HCT116 (cell line): ENCODE measurements around the gene WWTR1. TPM values are rescaled to one million over a fixed set of nuclear protein-coding genes. Genes with fewer than 3 reads are reported as not detected.

Source experiments
- ATAC-seq: fragments of 200-7000 bp; cut with Tn5 transposase; 2 replicates; pipeline ENCODE4 v1.9.1; 2020; ENCODE audit warnings: mild to moderate bottlenecking, moderate library complexity
- BruUV-seq: library from RNA; stranded (reverse); fragments of 400-500 nt; replicated peaks from 2 replicates; lab custom pipeline; 2021; lab: Mats Ljungman, UMichigan
- CTCF ChIA-PET: fragments of 300-600 bp; sonication (Branson Sonifier 250); formaldehyde crosslinking; loops from one replicate; lab custom pipeline; 2021; ENCODE audit warnings: antibody characterized with exemption; lab: Charles Lee
- POLR2A ChIA-PET: fragments of 300-600, 350-600 bp; sonication (Branson Sonifier 250); formaldehyde crosslinking; loops from one replicate; lab custom pipeline; 2021; ENCODE audit warnings: antibody characterized with exemption; lab: Charles Lee
- RAD21 ChIA-PET, 2 experiments: fragments of 300-600 bp; sonication (Branson Sonifier 250); formaldehyde crosslinking; loops; one replicate each; lab custom pipeline; 2023; ENCODE audit warnings: low total read pairs in 2 of 2; ENCODE audit not compliant: uncharacterized antibody in 2 of 2, unreplicated experiment in 2 of 2, low non-redundant PET in 1 of 2; lab: Charles Lee
- DNase-seq: peaks from one replicate; pipeline ENCODE4 v3.0.0-alpha.2; 2010; ENCODE audit warnings: low read depth, low spot score
- H2AFZ ChIP-seq: fragments of 200-600 bp; shearing (Covaris generic), sonication (generic); 2 replicates; pipeline ENCODE4 v1.6.1; 2017; ENCODE audit warnings: low read depth, mixed run types, mixed read lengths, antibody characterized with exemption, low read length; ENCODE audit not compliant: poor library complexity, severe bottlenecking
- H3K27ac ChIP-seq: 2 replicates; pipeline ENCODE4 v1.5.1; 2012; ENCODE audit warnings: low read depth, low read length
- H3K27me3 ChIP-seq: fragments of 200-600 bp; sonication (generic); 2 replicates; pipeline ENCODE4 v1.6.1; 2016; ENCODE audit warnings: mixed run types, low read length, mixed read lengths; ENCODE audit not compliant: insufficient read depth
- H3K36me3 ChIP-seq, 2 experiments: fragments of 200-500 bp in 1 of 2; fragments of 200-600 bp in 1 of 2; sonication (Bioruptor generic) in 1 of 2; sonication (generic) in 1 of 2; 2 replicates each; pipeline versions ENCODE4 v1.5.1 to v1.6.1; 2014 to 2016; ENCODE audit warnings: low read length in 2 of 2, inconsistent platforms in 1 of 2, mixed read lengths in 1 of 2, mixed run types in 1 of 2; ENCODE audit not compliant: insufficient read depth in 2 of 2, control insufficient read depth in 1 of 2
- H3K4me1 ChIP-seq, 2 experiments: fragments of 200-600 bp in 1 of 2; sonication (generic) in 1 of 2; 2 replicates each; pipeline versions ENCODE4 v1.5.1 to v1.6.1; 2012 to 2017; ENCODE audit warnings: low read length in 2 of 2, inconsistent platforms in 1 of 2, mild to moderate bottlenecking in 1 of 2, mixed read lengths in 1 of 2, mixed run types in 1 of 2, moderate library complexity in 1 of 2; ENCODE audit not compliant: insufficient read depth in 2 of 2, control insufficient read depth in 1 of 2
- H3K4me2 ChIP-seq: fragments of 200-600 bp; sonication (generic); 2 replicates; pipeline ENCODE4 v1.6.1; 2017; ENCODE audit warnings: mixed run types, low read length, mixed read lengths
- H3K4me3 ChIP-seq, 2 experiments: fragments of 200-600 bp in 1 of 2; sonication (generic) in 1 of 2; replicated peaks in 1 of 2; 2 replicates each; pipeline ENCODE4 v1.5.1; 2011 to 2016; ENCODE audit warnings: low read length in 2 of 2, control low read depth in 1 of 2, low read depth in 1 of 2, mild to moderate bottlenecking in 1 of 2, mixed read lengths in 1 of 2, mixed run types in 1 of 2
- H3K79me2 ChIP-seq: fragments of 200-600 bp; sonication (generic); 2 replicates; pipeline ENCODE4 v1.6.1; 2017; ENCODE audit warnings: mild to moderate bottlenecking, mixed run types, low read length, moderate library complexity, mixed read lengths; ENCODE audit not compliant: insufficient read depth
- H3K9ac ChIP-seq: fragments of 200-600 bp; sonication (generic); 2 replicates; pipeline ENCODE4 v1.6.1; 2016; ENCODE audit warnings: low read length, mixed read lengths
- H3K9me2 ChIP-seq: fragments of 200-600 bp; sonication (generic), shearing (Covaris generic); 2 replicates; pipeline ENCODE4 v1.6.1; 2017; ENCODE audit warnings: mixed run types, mild to moderate bottlenecking, moderate library complexity; ENCODE audit not compliant: insufficient read depth
- H3K9me3 ChIP-seq, 2 experiments: fragments of 200-500 bp in 1 of 2; fragments of 200-600 bp in 1 of 2; sonication (Bioruptor generic) in 1 of 2; sonication (generic) in 1 of 2; 2 replicates each; pipeline ENCODE4 v1.6.1; 2014 to 2017; ENCODE audit warnings: low read length in 2 of 2, mixed read lengths in 2 of 2, inconsistent platforms in 1 of 2, low read depth in 1 of 2, mild to moderate bottlenecking in 1 of 2, mixed run types in 1 of 2, moderate library complexity in 1 of 2; ENCODE audit not compliant: control insufficient read depth in 1 of 2, insufficient read depth in 1 of 2
- H4K20me1 ChIP-seq: fragments of 200-600 bp; sonication (generic), shearing (Covaris generic); 2 replicates; pipeline ENCODE4 v1.6.1; 2017; ENCODE audit warnings: mixed run types, mild to moderate bottlenecking, moderate library complexity; ENCODE audit not compliant: insufficient read depth
- ATF3 ChIP-seq: IDR thresholded peaks from 2 replicates; pipeline ENCODE4 v1.6.1; 2012
- CBX3 ChIP-seq: IDR thresholded peaks from 2 replicates; pipeline ENCODE4 v1.6.1; 2012; ENCODE audit warnings: low read depth
- CEBPB ChIP-seq: IDR thresholded peaks from 2 replicates; pipeline ENCODE4 v1.6.1; 2012; ENCODE audit warnings: low read depth
- CTCF ChIP-seq, 3 experiments: fragments of 200-600 bp in 1 of 3; sonication (generic) in 1 of 3; IDR thresholded peaks in 2 of 3; conservative IDR thresholded peaks in 1 of 3; 2 replicates each; pipeline ENCODE4 v1.5.1; 2012 to 2017; ENCODE audit warnings: low read depth in 2 of 3, low read length in 2 of 3, antibody characterized with exemption in 1 of 3, borderline replicate concordance in 1 of 3, control low read depth in 1 of 3, mild to moderate bottlenecking in 1 of 3, mixed read lengths in 1 of 3, mixed run types in 1 of 3, moderate library complexity in 1 of 3; ENCODE audit not compliant: insufficient read depth in 1 of 3
- EGR1 ChIP-seq: IDR thresholded peaks from 2 replicates; pipeline ENCODE4 v1.6.1; 2012; ENCODE audit warnings: low read depth
- ELF1 ChIP-seq: IDR thresholded peaks from 2 replicates; pipeline ENCODE4 v1.6.1; 2012; ENCODE audit warnings: low read depth, borderline replicate concordance
- EZH2 ChIP-seq: fragments of 200-600 bp; sonication (generic); IDR thresholded peaks from 2 replicates; pipeline ENCODE4 v1.6.1; 2017; ENCODE audit warnings: antibody characterized with exemption, mixed run types
- EZH2phosphoT487 ChIP-seq: fragments of 200-600 bp; IDR thresholded peaks from 2 replicates; pipeline ENCODE4 v1.6.1; 2018; ENCODE audit warnings: antibody characterized with exemption, borderline replicate concordance
- FOSL1 ChIP-seq: IDR thresholded peaks from 2 replicates; pipeline ENCODE4 v1.6.1; 2012; ENCODE audit warnings: low read depth
- JUND ChIP-seq: IDR thresholded peaks from 2 replicates; pipeline ENCODE4 v1.6.1; 2012
- MAX ChIP-seq: IDR thresholded peaks from 2 replicates; pipeline ENCODE4 v1.6.1; 2012
- POLR2AphosphoS5 ChIP-seq: IDR thresholded peaks from 2 replicates; pipeline ENCODE4 v1.6.1; 2011; ENCODE audit warnings: mild to moderate bottlenecking, low read depth, low read length, moderate library complexity
- RAD21 ChIP-seq: IDR thresholded peaks from 2 replicates; pipeline ENCODE4 v1.6.1; 2012; ENCODE audit warnings: low read depth, mild to moderate bottlenecking
- SIN3A ChIP-seq: IDR thresholded peaks from 2 replicates; pipeline ENCODE4 v1.6.1; 2012; ENCODE audit warnings: low read depth
- SP1 ChIP-seq: IDR thresholded peaks from 2 replicates; pipeline ENCODE4 v1.6.1; 2012; ENCODE audit warnings: low read depth
- SRF ChIP-seq: IDR thresholded peaks from 2 replicates; pipeline ENCODE4 v1.6.1; 2012; ENCODE audit warnings: low read depth
- TCF7L2 ChIP-seq: IDR thresholded peaks from 2 replicates; pipeline ENCODE4 v1.7.0; 2011; ENCODE audit warnings: borderline replicate concordance, inconsistent platforms; ENCODE audit not compliant: insufficient read depth, insufficient read length; ENCODE audit errors: extremely low read depth
- YY1 ChIP-seq: IDR thresholded peaks from 2 replicates; pipeline ENCODE4 v1.6.1; 2011; ENCODE audit warnings: low read length, low read depth, moderate library complexity, mild to moderate bottlenecking; ENCODE audit not compliant: insufficient replicate concordance; ENCODE audit errors: extremely low read depth
- ZBTB33 ChIP-seq: IDR thresholded peaks from 2 replicates; pipeline ENCODE4 v1.6.1; 2011; ENCODE audit warnings: mild to moderate bottlenecking, low read length, moderate library complexity; ENCODE audit not compliant: insufficient replicate concordance; ENCODE audit errors: extremely low read depth
- ZFX ChIP-seq: fragments of 450-650 bp; IDR thresholded peaks from 2 replicates; pipeline ENCODE4 v1.6.1; 2017
- ZNF274 ChIP-seq: fragments of 200-500 bp; sonication (Bioruptor generic); IDR thresholded peaks from 2 replicates; pipeline ENCODE4 v1.6.1; 2014; ENCODE audit warnings: mild to moderate bottlenecking, low read depth, low read length, inconsistent platforms
- intact Hi-C: fragments of 100-400 bp; cut with micrococcal nuclease; formaldehyde crosslinking; loops from 2 replicates; pipeline ENCODE4 v1.10.0; 2022
- total RNA-seq: library from RNA; stranded (reverse); gene quantifications from one replicate; pipeline ENCODE4 v1.2.1, GENCODE V29; 2021; ENCODE audit not compliant: unreplicated experiment

The WWTR1 gene
- total RNA-seq, 1 experiment from 2014 or later: 46.9 TPM

- Histone ChIP-seq H3K9me3 (no peaks in the 10 kb centered on the region), H4K20me1 (no peaks in the 10 kb centered on the region), H2AFZ (no peak overlapping the region), H3K36me3 (peaks cover 5 to 14% of the 10 kb centered on the region in 2 experiments; a peak in 2 of 4 replicates), H3K4me2 (peak overlapping the region; percentile 50), H3K9ac (no peak overlapping the region), H3K4me1 (peaks cover 6 to 32% of the 10 kb centered on the region in 2 experiments), H3K27me3 (no peaks in the 10 kb centered on the region), H3K79me2 (peaks cover 70% of the 10 kb centered on the region), H3K9me2 (no peaks in the 10 kb centered on the region), H3K4me3 (no peak overlapping the region), H3K27ac (no peak overlapping the region)
- POLR2A ChIA-PET: interaction anchor here (2.6 kb wide), 1 partner anchor 12 kb away, joined by 10 read pairs; the partner anchor contains the start of gene WWTR1
- RAD21 ChIA-PET: no interaction called here
- ATAC-seq (peak; percentile 90), DNase-seq (peak; percentile 47)
- BruUV-seq: no TSS peak
- intact Hi-C loops: no loop called here
- CTCF ChIA-PET: interaction anchor here (0.7 to 1.2 kb wide), 2 partner anchors 14 to 77 kb away, joined by 3 read pairs; no protein-coding TSS in a partner anchor
- no peak for TF ChIP-seq SRF
- TF ChIP-seq ELF1: no peak
- TF ChIP-seq MAX: peak; percentile 29; the same call in 1 of the 2 replicates
- no peak for TF ChIP-seq POLR2AphosphoS5
- TF ChIP-seq ZNF274: no peak
- TF ChIP-seq FOSL1: peak; percentile 53
- no peak for TF ChIP-seq ZBTB33
- peak; percentile 47 for TF ChIP-seq JUND
- TF ChIP-seq TCF7L2: no peak
- no peak for TF ChIP-seq EZH2
- TF ChIP-seq SP1: peak; percentile 27; the same call in 1 of the 2 replicates
- no peak for TF ChIP-seq EZH2phosphoT487
- TF ChIP-seq RAD21: no peak
- TF ChIP-seq YY1: no peak
- TF ChIP-seq EGR1: no peak
- peak; percentile 76 for TF ChIP-seq CBX3
- TF ChIP-seq SIN3A: no peak
- no peak for TF ChIP-seq ATF3
- no peak for TF ChIP-seq ZFX
- TF ChIP-seq CEBPB: no peak
- no peak for TF ChIP-seq CTCF (IDR thresholded peaks at IDR 0.05 in 2 of 3, conservative IDR thresholded peaks at IDR 0.05 in 1 of 3; ENCODE audit: borderline replicate concordance in 1 of 3, insufficient read depth in 1 of 3, low read depth in 2 of 3, low read length in 2 of 3)
Observed at GRCh38 chr3:149646181-149646766, 11.6 kb downstream of the WWTR1 start.
